Measurements from ENCODE around the gene KEAP1.

Gene KEAP1

DNA sequence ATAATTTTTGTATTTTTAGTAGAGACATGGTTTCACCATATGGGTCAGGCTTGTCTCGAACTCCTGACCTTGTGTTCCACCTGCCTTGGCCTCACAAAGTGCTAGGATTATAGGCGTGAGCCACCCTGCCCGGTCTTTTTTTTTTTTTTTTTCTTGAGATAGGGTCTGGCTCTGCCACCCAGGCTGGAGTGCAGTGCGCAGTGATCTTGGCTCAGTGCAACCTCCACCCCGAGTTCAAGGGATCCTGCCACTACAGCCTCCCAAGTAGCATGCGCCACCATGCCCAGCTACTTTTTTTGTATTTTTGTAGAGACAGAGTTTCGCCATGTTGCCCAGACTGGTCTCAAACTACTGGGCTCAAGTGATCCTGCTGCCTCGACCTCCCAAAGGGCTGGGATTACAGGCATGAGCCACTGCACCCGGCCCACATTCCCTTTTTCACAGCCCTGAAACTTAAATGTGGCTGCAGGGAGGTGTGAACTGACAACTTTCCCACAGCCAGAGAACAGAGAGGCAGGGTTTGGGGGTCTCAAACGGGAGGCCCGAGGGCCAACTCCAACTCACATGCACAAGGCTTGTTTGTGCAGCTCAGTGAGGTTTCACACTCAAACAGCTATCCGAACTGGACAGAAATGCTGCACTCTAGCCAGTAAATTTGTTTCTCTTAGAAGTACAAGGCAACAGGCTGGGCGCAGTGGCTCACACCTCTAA lies 18.5 kb upstream of the KEAP1 start:
- TF ChIP-seq, protein P1, sequence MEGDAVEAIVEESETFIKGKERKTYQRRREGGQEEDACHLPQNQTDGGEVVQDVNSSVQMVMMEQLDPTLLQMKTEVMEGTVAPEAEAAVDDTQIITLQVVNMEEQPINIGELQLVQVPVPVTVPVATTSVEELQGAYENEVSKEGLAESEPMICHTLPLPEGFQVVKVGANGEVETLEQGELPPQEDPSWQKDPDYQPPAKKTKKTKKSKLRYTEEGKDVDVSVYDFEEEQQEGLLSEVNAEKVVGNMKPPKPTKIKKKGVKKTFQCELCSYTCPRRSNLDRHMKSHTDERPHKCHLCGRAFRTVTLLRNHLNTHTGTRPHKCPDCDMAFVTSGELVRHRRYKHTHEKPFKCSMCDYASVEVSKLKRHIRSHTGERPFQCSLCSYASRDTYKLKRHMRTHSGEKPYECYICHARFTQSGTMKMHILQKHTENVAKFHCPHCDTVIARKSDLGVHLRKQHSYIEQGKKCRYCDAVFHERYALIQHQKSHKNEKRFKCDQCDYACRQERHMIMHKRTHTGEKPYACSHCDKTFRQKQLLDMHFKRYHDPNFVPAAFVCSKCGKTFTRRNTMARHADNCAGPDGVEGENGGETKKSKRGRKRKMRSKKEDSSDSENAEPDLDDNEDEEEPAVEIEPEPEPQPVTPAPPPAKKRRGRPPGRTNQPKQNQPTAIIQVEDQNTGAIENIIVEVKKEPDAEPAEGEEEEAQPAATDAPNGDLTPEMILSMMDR (IDR thresholded peaks at IDR 0.05; ENCODE audit: low read depth, low read length, missing control alignments): no peak
- H3K4me3 ChIP-seq (ENCODE audit: low read depth, low read length): no peak overlapping the region
- no peak for DNase-seq (ENCODE audit: low read depth)

DNA sequence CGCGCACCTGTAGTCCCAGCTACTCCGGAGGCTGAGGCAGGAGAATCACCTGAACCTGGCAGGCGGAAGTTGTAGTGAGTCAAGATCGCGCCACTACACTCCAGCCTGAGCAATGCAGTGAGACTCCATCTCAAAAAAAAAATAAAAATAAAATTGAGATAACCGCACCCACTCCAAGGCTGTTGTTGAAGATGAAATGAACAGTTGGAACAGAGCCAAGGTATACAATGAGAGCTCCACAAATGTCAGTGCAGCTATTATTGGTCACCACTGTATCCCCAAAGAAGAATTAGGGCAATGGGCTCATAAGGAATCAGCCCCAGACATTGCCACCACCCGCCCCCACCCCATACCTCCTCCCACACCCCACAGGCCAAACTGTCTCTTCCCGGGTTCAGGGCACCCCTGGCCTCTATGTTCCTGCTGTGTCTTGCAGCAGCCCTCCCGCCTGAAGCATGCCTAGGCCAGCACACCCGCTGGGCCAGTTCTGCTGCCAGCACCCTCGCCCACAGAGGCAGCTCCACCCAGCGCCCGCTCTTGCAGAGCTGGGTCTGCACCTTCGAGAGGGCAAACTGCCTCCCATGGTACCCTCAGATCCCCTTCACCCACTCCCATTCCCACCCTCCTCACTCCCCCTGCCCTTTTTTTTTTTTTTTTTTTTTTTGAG lies 17.6 kb upstream of the KEAP1 start:
- H3K4me3 ChIP-seq (ENCODE audit: low read depth, low read length): no peak overlapping the region
- DNase-seq (ENCODE audit: low read depth): no peak
- TF ChIP-seq, protein P1 (IDR thresholded peaks at IDR 0.05; ENCODE audit: low read depth, low read length, missing control alignments): no peak

DNA sequence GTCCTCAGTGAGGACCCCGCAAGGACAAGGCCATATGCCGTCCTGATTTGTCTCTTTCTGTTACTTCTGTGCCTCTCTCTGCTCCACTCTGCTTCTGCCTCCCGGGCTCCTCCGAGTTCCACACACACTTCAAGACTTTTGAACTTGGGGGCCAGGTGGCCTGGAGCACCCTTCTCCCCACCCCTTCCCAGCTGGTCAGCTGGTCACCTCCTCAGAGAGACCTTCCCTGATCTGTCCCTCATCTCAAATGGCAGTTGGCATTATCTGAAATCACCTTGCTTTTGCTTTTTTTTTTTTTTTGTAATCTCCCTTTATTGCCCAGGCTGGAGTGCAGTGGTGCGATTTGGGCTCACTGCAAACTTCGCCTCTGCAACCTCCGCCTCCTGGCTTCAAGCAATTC lies 16.3 kb upstream of the KEAP1 start:
- H3K4me3 ChIP-seq (ENCODE audit: low read depth, low read length): no peak overlapping the region
- TF ChIP-seq, protein P1 (IDR thresholded peaks at IDR 0.05; ENCODE audit: low read depth, low read length, missing control alignments): no peak
- no peak for DNase-seq (ENCODE audit: low read depth)

DNA sequence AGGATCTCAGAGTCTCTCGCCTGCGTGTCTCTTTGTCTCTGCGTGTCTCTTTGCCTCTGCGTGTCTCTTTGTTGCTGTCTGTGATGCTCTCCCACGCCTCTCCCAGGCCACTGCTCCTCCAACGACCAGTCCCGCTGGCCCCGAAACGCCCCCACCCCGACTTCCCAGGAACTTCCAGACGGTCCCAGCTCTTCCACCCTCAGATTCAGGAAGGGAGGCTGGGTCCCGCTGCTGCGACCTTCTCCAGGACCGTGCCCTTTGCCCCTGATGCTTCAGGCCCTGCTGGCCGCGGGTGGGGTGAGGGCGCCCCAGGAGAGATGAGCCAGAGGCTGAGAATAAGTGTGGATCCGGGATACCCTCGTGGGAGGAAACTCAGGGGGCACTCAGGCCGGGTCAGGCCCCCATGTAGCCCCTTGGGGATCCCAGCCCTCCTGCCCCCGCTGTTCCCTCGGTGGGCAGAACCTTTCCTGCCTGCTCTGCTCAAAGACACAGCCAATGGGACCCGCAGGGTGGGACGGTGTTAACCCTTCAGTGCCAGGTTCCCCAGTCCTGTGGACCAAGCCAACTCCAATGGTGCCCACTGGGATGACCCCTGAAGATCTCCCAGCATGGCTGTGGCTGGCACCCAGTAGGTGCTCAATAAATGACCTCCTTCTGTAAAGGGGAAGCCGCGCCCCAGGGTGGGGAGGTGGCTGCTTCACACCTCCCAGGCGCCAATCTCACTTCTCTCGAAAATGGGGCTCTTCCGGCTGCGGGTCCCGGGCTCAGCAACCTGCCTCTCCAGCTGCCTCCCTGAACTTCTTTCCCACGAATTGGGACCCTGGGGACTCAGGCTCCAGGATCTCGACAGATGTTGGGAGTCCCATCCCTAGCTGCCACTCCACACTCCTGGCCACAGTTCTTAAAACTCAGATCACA lies 15.5 kb upstream of the KEAP1 start:
- no peak for DNase-seq (ENCODE audit: low read depth)
- no peak overlapping the region for H3K4me3 ChIP-seq (ENCODE audit: low read depth, low read length)
- TF ChIP-seq, protein P1 (IDR thresholded peaks at IDR 0.05; ENCODE audit: low read depth, low read length, missing control alignments): no peak

DNA sequence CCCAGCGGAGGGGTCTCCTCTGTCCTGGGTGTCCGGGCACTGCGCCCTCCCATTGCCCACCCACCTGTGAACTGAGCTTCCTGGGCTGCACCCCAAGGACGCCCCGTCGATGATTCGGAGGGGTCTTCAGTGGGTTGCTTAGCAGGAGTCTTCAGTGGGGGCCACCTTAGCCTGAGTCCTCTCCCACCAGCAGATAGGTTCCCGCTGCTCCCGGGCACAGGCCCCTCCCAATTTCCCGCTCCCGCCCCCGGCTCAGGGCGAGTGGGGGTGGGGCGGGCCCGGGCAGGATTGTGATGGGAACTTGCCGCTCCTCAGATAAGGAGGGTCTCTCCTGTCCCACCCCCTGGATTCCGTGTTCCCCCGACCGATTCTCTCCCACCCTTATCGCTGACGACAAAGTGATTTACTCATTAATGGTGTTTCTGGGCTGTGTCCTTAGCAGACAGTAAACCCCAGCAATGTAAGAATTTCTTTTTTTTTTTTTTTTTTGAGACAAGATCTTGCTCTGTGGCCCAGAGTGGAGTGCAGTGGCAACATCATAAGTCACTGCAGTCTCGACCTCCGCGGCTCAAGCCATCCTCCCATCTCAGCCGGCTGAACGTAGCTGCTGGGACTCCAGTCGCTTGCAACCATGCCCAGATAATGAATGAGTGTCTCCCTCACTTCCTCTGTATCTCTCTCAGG lies 14.7 kb upstream of the KEAP1 start:
- TF ChIP-seq, protein P1 (IDR thresholded peaks at IDR 0.05; ENCODE audit: low read depth, low read length, missing control alignments): no peak
- no peak for DNase-seq (ENCODE audit: low read depth)
- H3K4me3 ChIP-seq (ENCODE audit: low read depth, low read length): no peak overlapping the region

DNA sequence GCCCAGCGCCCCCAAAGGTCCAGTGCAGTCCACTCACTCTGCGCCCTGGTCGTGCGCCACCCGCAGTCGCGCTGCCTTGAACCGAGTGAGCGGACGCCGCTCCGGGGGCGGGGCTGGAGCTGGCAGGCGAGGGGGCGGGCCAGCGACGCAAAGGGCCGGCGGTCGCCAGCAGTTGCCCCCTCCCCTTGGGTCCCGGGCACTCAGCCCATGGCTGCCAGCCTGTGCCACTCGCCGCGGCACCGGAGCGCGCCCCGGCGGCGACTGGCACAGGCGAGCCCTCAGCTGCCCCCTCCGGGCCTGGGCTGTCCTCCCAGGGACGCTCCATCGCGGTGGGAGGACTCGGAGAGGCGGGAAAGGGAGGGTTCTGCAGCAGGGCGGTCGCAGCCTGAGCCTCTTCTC lies 14.2 kb upstream of the KEAP1 start, which contains the start of gene S1PR5:
Gene S1PR5, minus strand, starts transcription at position 87 of the 399 bp plus-strand sequence. CDS start 2,436 bp downstream, outside the sequence.
- no peak within 1 kb of the TSS for H3K4me3 ChIP-seq (ENCODE audit: low read depth, low read length)
- TF ChIP-seq, protein P1 (IDR thresholded peaks at IDR 0.05; ENCODE audit: low read depth, low read length, missing control alignments): no peak
- no peak for DNase-seq (ENCODE audit: low read depth)

Data from GM12864 (cell line).